SKM-1 (cell line): ENCODE measurements around the gene TGFB1I1.
"Not testable (repeated sequence)": the region's sequence is repeated elsewhere in the genome, so short reads cannot be mapped to it uniquely, and the experiment has no call there.

Experiments used
- DNase-seq: peaks from one replicate; lab custom pipeline; 2025; ENCODE audit not compliant: unreplicated experiment; lab: John Stamatoyannopoulos, UW

The TGFB1I1 gene

DNA sequence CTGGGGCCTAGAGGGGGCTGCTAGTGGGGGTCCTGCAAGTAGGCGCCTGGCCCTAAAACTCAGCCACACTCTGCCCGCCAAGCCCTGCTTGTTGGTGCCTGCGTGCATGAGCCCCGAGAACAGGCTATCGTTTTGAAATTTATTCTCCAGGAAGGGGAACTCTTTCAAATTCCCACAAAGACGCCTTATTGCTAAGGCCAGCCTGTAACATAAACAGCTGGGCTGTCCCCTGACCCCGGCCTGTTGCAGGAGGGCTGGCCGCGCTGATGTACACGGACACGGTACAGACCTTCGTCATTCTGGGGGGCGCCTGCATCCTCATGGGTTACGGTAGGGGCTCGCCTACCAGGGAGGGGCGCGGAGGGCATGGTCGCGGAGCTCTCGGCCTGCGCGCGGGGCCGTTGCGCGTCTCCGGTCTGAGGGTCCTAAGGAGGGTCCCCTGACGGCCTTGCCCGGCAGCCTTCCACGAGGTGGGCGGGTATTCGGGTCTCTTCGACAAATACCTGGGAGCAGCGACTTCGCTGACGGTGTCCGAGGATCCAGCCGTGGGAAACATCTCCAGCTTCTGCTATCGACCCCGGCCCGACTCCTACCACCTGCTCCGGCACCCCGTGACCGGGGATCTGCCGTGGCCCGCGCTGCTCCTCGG is 15.2 kb downstream of the TGFB1I1 start:
- no peak for DNase-seq

GRCh38 chr16:31487720-31488467 is 15.9 kb downstream of the TGFB1I1 start:
- no peak for DNase-seq

GRCh38 chr16:31488468-31489297 is 16.7 kb downstream of the TGFB1I1 start:
- no peak for DNase-seq

GRCh38 chr16:31489298-31489564 is 17.3 kb downstream of the TGFB1I1 start:
- DNase-seq, result no peak

- no peak for DNase-seq
Measured at GRCh38 chr16:31489616-31490584, 17.9 kb downstream of the TGFB1I1 start.

DNA sequence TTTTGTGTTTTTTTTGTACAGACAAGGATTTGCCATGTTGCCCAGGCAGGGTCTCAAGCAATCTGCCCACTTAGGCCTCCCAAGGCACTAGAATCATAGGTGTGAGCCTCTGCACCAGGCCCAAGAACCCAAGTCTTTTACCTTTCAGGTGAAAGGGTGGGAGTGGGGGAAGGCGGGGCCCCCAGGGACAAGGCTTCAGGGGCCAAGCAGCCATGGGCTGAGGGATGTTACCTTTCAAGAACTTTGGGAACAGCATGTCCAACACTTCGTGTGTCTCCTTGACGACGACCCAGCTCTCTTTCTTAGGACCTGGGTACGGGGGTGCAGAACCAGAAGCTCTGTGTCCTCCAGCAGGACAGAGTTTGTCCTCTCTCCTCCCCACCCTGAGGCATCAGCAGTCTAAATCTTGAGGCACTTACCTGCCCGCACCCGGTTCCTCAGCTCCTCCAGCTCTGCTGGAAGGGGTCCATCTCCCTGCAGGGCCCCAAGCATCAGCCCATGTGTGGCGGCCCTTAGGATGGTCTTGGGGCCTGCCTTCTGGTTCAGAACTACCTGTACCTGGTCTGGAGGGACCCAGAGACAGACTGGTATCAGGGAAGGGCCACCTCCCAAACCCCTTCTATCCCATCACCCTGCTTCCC is 19.9 kb downstream of the TGFB1I1 start:
- DNase-seq, result no peak

DNA sequence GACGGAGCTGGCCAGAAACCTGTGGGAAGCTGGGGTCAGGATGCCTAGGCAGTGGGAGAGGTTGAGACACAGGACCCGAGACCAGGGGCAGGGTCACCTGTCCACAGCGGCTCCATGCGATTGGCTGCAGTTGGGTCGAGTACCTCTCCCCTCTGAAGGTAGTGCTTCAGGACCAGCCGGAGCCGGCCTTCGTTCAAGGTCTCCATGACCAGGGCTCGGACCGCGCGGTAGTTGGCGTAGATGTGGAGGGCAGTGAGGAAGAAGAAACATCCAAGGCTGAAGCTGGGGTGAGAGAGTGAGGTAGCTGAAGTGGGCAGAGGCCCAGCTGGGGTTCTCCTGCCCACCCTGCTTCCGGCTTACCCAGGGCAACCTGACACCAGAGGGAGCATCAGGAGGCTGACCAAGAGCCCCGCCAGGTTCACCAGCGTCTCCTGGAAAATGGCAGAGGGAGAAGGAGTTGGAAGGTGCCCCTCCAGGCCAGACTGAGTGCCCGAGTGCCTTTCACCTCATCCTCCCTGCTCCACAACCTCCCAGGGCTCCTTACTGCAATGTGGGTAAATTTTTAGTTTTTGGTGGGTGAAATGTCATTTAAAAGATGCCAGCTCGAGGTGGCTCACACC is 21.7 kb downstream of the TGFB1I1 start:
- DNase-seq, result no peak

DNA sequence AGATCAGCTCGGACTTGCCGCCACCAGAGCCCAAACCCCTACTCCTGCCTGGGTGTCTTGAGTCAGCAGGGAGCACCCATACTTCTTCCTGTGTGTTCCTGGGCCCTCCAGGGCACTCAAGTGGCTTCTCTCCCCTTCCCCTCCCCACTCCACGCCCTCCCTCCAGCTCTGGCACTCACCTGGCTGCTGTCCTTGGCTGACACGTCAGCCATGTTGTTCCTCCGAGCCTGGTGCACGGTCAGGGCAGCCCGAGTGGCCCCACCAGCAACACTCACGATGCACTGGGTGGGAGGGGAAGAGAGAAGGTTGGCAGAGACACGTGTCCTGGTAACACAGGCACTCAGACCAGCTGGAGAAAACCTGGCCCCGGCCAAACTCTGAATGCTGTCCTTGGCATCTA is 24.7 kb downstream of the TGFB1I1 start:
- no peak for DNase-seq

GRCh38 chr16:31498493-31498892 is 26.5 kb downstream of the TGFB1I1 start:
- DNase-seq, result no peak

GRCh38 chr16:31499928-31500327 is 28.0 kb downstream of the TGFB1I1 start:
- no peak for DNase-seq

DNA sequence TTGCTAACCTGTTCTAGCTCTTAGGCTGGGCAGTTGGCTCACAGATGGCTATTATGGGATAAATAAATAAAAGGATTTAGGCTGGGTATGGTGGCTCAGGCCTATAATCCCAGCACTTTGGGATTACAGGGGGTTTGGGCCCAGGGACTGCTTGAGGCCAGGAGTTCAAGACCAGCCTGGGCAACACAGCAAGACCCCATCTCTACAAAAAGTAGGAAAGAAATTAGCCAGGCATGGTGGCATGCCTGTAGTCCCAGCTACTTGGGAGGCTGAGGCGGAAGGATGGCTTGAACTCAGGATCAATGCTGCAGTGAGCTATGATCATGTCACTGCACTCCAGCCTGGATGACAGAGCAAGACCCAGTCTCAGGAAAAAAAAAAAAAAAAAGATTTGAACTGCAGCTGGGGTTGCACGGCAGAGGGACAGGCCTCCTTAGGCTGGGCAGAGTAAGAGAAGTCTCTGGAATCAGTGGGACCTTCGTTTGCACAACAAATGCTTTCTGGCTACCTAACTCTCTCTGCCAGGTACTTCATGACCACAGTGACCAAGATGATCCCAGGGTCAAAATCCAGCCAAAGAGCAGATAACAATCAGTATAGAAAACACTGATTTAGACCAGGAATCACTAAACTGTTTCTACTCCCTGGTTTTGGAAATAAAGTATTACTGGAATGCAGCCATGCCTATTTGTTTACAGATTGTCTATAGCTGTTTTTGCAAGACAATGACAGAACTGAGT is 29.4 kb downstream of the TGFB1I1 start:
- DNase-seq, result no peak

GRCh38 chr16:31501966-31502348 is 30.0 kb downstream of the TGFB1I1 start:
- DNase-seq, result no peak

DNA sequence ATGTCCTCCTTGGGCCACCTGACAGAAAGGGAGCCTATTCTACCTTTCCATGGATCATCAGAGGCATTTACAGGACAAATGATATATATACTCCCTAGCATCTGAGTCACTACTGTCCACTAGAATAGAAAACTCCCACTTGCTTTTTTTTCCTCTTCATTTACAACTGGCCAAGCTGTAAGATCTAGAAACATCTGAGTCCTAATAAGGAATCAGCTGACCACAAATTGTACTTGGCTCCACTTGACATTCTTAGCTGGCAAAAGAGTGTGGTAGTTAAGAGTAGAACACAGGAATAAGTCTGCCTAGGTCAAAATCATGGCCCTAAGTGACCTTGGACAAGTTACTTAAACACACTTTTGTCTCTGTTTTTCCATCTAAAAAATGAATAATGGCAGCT is 31.0 kb downstream of the TGFB1I1 start:
- DNase-seq, result no peak

DNA sequence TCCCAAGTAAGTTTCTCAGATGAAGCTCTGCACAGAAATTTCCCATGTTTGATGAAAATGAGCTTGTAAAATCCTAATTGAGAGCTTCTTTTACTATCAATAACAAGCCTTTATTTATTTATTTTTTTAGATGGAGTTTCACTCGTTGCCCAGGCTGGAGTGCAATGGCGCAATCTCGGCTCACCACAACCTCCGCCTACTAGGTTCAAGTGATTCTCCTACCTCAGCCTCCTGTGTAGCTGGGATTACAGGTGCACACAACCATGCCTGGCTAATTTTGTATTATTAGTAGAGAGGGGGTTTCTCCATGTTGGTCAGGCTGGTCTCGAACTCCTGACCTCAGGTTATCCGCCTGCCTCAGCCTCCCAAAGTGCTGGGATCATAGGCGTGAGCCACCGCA is 31.6 kb downstream of the TGFB1I1 start:
- not testable (repeated sequence) for DNase-seq

DNA sequence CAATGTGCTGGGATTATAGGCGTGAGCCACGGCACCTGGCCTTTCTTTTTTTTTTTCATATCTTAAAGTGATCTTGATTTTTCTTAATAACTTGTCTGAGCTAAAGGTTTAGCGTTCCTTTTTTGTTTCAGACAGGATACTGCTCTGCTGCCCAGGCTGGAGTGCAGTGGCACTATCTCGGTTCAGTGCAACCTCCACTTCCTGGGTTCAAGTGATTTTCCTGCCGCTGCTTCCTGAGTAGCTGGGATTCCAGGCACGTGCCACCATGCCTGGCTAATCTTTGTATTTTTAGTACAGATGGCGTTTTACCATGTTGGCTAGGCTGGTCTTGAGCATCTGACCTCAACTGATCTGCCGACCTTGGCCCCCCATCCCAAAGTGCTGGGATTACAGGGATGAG is 32.2 kb downstream of the TGFB1I1 start:
- DNase-seq, result no peak

- no peak for DNase-seq
Measured at GRCh38 chr16:31505483-31505882, 33.5 kb downstream of the TGFB1I1 start.

DNA sequence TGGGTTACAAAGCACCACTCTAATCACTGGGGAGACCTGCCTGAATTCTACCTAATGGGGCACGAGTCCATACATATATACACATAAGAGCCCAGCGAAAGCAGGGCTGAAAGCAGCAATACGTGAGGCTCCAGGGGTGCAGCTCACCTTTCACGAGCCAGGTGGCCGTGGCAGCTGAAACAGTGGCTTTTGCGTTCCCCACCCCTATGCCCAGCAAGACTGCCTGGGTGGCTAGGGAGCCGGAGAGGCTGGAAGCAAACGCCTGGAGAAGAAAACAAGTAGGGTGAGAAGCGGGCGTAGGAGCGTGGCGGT is 35.6 kb downstream of the TGFB1I1 start:
- no peak for DNase-seq

- DNase-seq, result peak; percentile 54
Measured at GRCh38 chr16:31507929-31508705, 36.2 kb downstream of the TGFB1I1 start, which contains the start of gene RUSF1. TSS of gene RUSF1 (minus strand) at chr16:31508391. CDS start at chr16:31508373, 18 bp downstream.
